Dedifferentiated amniotic fluid mesenchymal stem cell (primary cell): Measurements from ENCODE around the gene CMPK1.

Experiments used
- DNase-seq: peaks from one replicate; pipeline ENCODE4 v3.0.0-alpha.2; 2016; ENCODE audit errors: extremely low spot score

Gene CMPK1

DNA sequence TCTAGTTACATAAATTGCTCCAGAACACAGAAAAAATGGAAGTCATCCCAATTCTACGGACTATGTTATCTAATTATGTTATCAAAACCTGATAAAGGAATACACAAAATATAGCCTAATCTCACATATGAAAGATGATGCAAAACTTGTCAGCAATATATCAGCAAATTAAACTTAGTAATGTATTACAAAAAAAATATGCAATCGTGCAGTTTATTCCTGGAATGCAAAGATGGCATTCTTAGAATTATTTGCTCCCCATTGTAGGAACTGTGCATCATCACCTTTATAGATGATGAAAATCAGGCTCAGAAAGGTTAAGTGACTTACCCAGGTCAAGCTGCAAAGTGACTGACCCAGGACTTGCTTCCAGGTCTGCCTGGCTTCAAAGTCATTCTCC, 90.3 kb downstream of the CMPK1 start:
- DNase-seq, result no peak

DNA sequence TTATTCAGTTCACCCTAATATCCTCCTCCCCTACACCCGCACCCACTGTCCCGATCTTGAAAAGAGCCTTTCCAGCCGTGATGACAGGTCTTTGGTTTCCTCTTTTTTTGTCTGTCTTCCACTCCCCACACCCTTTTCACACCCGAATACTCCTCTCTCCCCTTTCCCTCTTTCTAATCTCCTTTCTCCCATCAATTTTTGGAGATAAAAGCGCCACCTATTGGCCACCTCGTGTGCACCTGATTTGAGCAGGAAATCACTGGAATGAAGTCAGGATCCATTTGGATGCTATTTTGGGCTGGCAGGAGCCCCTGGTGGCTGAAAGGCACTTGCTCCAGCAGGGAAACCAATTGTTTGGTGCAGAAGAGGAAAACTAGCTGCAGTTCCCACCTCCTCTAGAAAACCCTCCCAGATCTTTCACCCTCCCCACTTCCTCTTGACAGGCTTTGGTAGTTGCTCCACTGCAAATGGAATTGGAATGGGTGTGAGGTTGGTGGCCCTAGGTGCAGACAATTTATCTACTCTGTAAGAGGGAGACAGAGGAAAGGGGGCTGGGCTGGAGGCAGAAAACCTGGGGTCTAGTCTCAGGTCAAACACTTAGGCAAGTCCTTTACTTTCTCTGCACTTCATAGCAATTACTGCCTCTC, 90.9 kb downstream of the CMPK1 start:
- DNase-seq, result peak; percentile 53
